ENCODE data around the gene CFAP221. TPM values are rescaled to one million over a fixed set of nuclear protein-coding genes. Genes with fewer than 3 reads are reported as not detected.

Gene CFAP221
- total and polyA plus RNA-seq, 2 donors (not counting 3 experiments of a cell fraction or from before 2014, with no cell fraction given): 0.06 TPM; not detected in 1

DNA sequence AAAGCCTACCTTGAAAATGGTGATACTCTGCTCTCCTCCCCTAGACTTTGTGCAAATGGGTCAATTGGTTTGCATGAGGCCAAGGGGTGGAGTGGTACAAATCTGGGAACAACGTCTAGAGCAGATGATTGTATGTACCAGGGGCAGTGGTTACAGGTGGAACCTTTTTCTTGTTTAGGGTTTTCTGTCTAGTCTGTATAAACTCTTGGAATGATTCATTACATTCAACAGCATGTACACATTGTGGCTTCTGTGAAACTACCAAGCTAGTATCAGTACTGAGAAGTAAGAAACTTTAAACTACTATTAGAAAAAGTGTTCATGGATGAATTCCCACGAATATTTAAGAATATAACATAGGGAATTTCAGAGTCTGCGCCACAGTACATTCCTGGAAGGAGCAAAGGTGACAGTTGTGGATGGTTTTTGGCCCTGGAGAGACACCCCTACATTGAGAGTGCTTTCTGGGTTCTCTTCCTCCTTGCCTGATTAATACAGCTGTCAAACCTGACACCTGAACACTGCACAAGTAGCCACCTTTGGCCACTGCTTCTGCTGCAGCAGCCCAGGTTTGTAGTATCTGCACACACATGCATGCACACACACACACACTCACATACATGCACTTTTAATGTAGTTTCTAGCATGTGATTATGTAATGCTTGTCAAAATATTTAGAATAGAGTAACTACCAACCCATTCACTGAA is 30.0 kb downstream of the CFAP221 start:
- FAIRE-seq (no peak), DNase-seq (ENCODE audit: low read depth, low spot score) (no peak)
- Histone ChIP-seq H3K4me3 (replicated peaks in 1 of 3; ENCODE audit: insufficient read depth in 1 of 3, low read depth in 1 of 3, low read length in 3 of 3) (no peak overlapping the region), H3K27me3 (ENCODE audit: control insufficient read depth in 2 of 2, insufficient read depth in 2 of 2, low read length in 2 of 2) (peaks cover 0 to 9% of the 10 kb centered on the region in 2 experiments), H3K9me3 (replicated peaks; ENCODE audit: control insufficient read depth, insufficient read depth, low read length) (no peaks in the 10 kb centered on the region), H3K36me3 (ENCODE audit: control insufficient read depth in 2 of 2, extremely low read depth in 1 of 2, insufficient read depth in 2 of 2, low read length in 2 of 2) (no peaks in the 10 kb centered on the region), H3K4me2 (ENCODE audit: insufficient read depth, low read length) (no peak overlapping the region), H3K79me2 (ENCODE audit: control insufficient read depth, insufficient read depth, low read length) (no peaks in the 10 kb centered on the region), H3K4me1 (ENCODE audit: control insufficient read depth, extremely low read depth, insufficient read depth, low read length) (no peaks in the 10 kb centered on the region), H3K9me1 (replicated peaks; ENCODE audit: control insufficient read depth, extremely low read depth, insufficient read depth, low read length) (no peaks in the 10 kb centered on the region), H3K9ac (replicated peaks; ENCODE audit: extremely low read depth, insufficient read depth, low read length) (no peak overlapping the region), H2AFZ (ENCODE audit: low read depth, low read length) (no peak overlapping the region), H3K27ac (ENCODE audit: insufficient read depth, low read depth, low read length) (no peak overlapping the region), H4K20me1 (replicated peaks; ENCODE audit: control insufficient read depth, extremely low read depth, insufficient read depth, low read length) (no peaks in the 10 kb centered on the region)
- no TSS peak for BruUV-seq (replicated peaks)
- dilution Hi-C loops (cut with MboI; ENCODE audit: extremely low pct_ligation_motif_present, low sequenced_read_pairs) (no loop called here), intact Hi-C loops (cut with micrococcal nuclease) (no loop called here)
- ChIA-PET CTCF (no interaction called here), POLR2A (no interaction called here)
- no peak for TF ChIP-seq FOS (IDR thresholded peaks at IDR 0.05; ENCODE audit: borderline replicate concordance, insufficient read depth, low read length)
- TF ChIP-seq MYC (IDR thresholded peaks at IDR 0.05; ENCODE audit: low read depth, low read length): no peak
- TF ChIP-seq POLR2AphosphoS5 (IDR thresholded peaks at IDR 0.05; ENCODE audit: insufficient read depth, low read depth, low read length): no peak
- no peak for TF ChIP-seq GATA2 (IDR thresholded peaks at IDR 0.05; ENCODE audit: insufficient read depth, insufficient read length, low read depth, low read length)
- TF ChIP-seq, protein P1, sequence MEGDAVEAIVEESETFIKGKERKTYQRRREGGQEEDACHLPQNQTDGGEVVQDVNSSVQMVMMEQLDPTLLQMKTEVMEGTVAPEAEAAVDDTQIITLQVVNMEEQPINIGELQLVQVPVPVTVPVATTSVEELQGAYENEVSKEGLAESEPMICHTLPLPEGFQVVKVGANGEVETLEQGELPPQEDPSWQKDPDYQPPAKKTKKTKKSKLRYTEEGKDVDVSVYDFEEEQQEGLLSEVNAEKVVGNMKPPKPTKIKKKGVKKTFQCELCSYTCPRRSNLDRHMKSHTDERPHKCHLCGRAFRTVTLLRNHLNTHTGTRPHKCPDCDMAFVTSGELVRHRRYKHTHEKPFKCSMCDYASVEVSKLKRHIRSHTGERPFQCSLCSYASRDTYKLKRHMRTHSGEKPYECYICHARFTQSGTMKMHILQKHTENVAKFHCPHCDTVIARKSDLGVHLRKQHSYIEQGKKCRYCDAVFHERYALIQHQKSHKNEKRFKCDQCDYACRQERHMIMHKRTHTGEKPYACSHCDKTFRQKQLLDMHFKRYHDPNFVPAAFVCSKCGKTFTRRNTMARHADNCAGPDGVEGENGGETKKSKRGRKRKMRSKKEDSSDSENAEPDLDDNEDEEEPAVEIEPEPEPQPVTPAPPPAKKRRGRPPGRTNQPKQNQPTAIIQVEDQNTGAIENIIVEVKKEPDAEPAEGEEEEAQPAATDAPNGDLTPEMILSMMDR (IDR thresholded peaks at IDR 0.05; ENCODE audit: extremely low read depth in 1 of 2, insufficient read depth in 1 of 2, low read depth in 1 of 2, low read length in 2 of 2): no peak
- no peak for TF ChIP-seq EZH2 (IDR thresholded peaks at IDR 0.05; ENCODE audit: borderline replicate concordance, low read depth, low read length, severe bottlenecking)
- TF ChIP-seq, protein P2, sequence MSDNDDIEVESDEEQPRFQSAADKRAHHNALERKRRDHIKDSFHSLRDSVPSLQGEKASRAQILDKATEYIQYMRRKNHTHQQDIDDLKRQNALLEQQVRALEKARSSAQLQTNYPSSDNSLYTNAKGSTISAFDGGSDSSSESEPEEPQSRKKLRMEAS (IDR thresholded peaks at IDR 0.05; ENCODE audit: insufficient read depth, insufficient read length): no peak
- no peak for TF ChIP-seq POLR2A (IDR thresholded peaks at IDR 0.05; ENCODE audit: low read depth, low read length)
- no peak for TF ChIP-seq JUN (IDR thresholded peaks at IDR 0.05; ENCODE audit: borderline replicate concordance, insufficient read depth, insufficient read length, low read depth)

All from endothelial cell of umbilical vein (primary cell).